Testis (tissue), 3 donors: Measurements from ENCODE around the gene TRIO. TPM values are rescaled to one million over a fixed set of nuclear protein-coding genes. Genes with fewer than 3 reads are reported as not detected.

ENCODE experiments used
- DNase-seq: peaks from one replicate; pipeline ENCODE4 v3.0.0-alpha.2; 2019
- H3K27ac ChIP-seq, 2 donors: fragments of 200-600 bp; sonication (generic); one replicate each; pipeline ENCODE4 v1.5.1; 2019
- H3K27me3 ChIP-seq: fragments of 200-600 bp; sonication (generic); one replicate; pipeline ENCODE4 v1.5.1; 2019
- H3K36me3 ChIP-seq: fragments of 200-600 bp; sonication (generic); one replicate; pipeline ENCODE4 v1.5.1; 2017; ENCODE audit warnings: low read depth; ENCODE audit errors: missing control alignments
- H3K4me1 ChIP-seq: fragments of 200-600 bp; sonication (generic); one replicate; pipeline ENCODE4 v1.5.1; 2019
- H3K4me3 ChIP-seq, 2 donors: fragments of 200-600 bp; sonication (generic); one replicate each; pipeline ENCODE4 v1.5.1; 2017 to 2019
- H3K9me3 ChIP-seq: fragments of 200-600 bp; sonication (generic); one replicate; pipeline ENCODE4 v1.5.1; 2017
- POLR2A ChIP-seq: fragments of 450-650 bp; IDR thresholded peaks from one replicate; pipeline ENCODE4 v1.6.1; 2017; ENCODE audit warnings: antibody characterized with exemption, mild to moderate bottlenecking, moderate library complexity
- WGBS, 2 donors: methylation state at CpG; one replicate each; pipeline ENCODE4 v1.1.5; 2018; 5-methylcytosine and 5-hydroxymethylcytosine counted together
- intact Hi-C: fragments of 100-400 bp; cut with DNase I; formaldehyde crosslinking; loops from one replicate; pipeline ENCODE4 v1.15.1; 2023; ENCODE audit warnings: low total_unique reads
- polyA plus RNA-seq: library from polyadenylated mRNA; stranded (reverse); fragments of 350-450 nt; fragmentation: Illumina TruSeq; extraction: RNeasy Lipid Tissue Mini Kit (QIAGEN cat#74804); gene quantifications from one replicate; pipeline ENCODE4 v1.2.3, GENCODE V29; 2014; ENCODE audit warnings: low read depth, low replicate concordance; ENCODE audit not compliant: insufficient read depth
- total RNA-seq, 2 donors: library from RNA; depleted of rRNA; stranded (reverse); fragments of >200 nt; gene quantifications; one replicate each; pipeline ENCODE4 v1.2.3, GENCODE V29; 2016
- TF ChIP-seq, protein P1 (sequence below), 3 experiments: fragments of 450-650 bp in 2 of 3; fragments of 200-600 bp in 1 of 3; sonication (generic) in 1 of 3; IDR thresholded peaks; one replicate each; pipeline ENCODE4 v1.5.1; 2016 to 2019; ENCODE audit warnings: antibody characterized with exemption in 3 of 3, mild to moderate bottlenecking in 2 of 3, moderate library complexity in 1 of 3

The TRIO gene
- total and polyA plus RNA-seq, 3 donors from 2014 or later: 47.2 to 295 (median 249) TPM

DNA sequence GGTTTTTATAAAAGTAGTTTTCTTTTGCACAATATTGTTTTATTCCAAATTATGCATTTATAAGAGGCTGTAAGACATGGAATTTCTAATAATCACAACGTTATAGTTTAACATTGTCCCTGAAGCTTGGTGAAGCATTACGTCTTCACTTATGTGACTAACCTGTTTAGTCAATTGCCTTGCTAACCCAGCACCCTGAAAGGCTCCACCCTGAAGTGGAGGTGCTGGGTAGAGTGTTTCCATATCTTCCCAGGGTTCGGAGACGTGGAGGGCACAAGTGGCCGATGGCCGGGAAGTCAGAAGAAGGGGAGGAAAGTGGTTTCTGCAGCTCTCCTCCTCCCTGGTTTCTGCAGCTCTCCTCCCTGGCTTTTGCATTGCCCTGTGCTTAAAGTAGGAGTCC, 83.4 kb downstream of the TRIO start:
- Histone ChIP-seq H3K9me3 (no peaks in the 10 kb centered on the region), H3K27me3 (no peaks in the 10 kb centered on the region), H3K4me1 (peaks cover 9% of the 10 kb centered on the region), H3K36me3 (no peaks in the 10 kb centered on the region), H3K4me3 (no peak overlapping the region), H3K27ac (no peak overlapping the region)
- intact Hi-C loops: no loop called here
- WGBS, 2 donors: 61 to 73% methylated on average over 6 of the region's 6 CpGs
- no peak for DNase-seq
- TF ChIP-seq, protein P1, sequence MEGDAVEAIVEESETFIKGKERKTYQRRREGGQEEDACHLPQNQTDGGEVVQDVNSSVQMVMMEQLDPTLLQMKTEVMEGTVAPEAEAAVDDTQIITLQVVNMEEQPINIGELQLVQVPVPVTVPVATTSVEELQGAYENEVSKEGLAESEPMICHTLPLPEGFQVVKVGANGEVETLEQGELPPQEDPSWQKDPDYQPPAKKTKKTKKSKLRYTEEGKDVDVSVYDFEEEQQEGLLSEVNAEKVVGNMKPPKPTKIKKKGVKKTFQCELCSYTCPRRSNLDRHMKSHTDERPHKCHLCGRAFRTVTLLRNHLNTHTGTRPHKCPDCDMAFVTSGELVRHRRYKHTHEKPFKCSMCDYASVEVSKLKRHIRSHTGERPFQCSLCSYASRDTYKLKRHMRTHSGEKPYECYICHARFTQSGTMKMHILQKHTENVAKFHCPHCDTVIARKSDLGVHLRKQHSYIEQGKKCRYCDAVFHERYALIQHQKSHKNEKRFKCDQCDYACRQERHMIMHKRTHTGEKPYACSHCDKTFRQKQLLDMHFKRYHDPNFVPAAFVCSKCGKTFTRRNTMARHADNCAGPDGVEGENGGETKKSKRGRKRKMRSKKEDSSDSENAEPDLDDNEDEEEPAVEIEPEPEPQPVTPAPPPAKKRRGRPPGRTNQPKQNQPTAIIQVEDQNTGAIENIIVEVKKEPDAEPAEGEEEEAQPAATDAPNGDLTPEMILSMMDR (IDR thresholded peaks at IDR 0.05): no peak
- TF ChIP-seq POLR2A: no peak

DNA sequence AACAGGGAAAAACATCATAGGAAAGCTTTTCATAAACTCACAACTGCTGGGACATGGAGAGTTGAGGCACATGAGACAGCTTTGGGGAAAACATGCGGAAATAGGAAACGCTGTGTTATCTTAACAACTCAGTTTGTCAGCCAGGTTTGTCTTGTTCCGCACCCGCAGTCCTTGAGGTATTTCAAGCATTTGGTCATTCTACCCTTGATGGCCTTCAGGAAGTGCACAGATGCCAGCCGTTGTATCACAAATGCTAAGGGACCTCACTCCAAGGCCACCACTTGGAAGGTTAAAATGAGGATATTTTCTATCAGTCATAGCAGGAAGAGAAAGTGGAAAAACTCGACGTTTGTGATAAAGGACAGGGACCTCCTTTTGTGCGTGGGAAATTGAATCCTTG, 83.8 kb downstream of the TRIO start:
- H3K9me3 ChIP-seq: no peaks in the 10 kb centered on the region
- H3K4me3 ChIP-seq: no peak overlapping the region
- 39 to 44% methylated on average over 8 of the region's 8 CpGs for WGBS, 2 donors
- intact Hi-C loops: no loop called here
- no peaks in the 10 kb centered on the region for H3K36me3 ChIP-seq
- H3K27ac ChIP-seq: peak overlapping the region in 1 of 2 donors; percentile 19
- no peak for TF ChIP-seq POLR2A
- TF ChIP-seq, protein P1 (IDR thresholded peaks at IDR 0.05): no peak
- peaks cover 9% of the 10 kb centered on the region for H3K4me1 ChIP-seq
- no peak for DNase-seq
- no peaks in the 10 kb centered on the region for H3K27me3 ChIP-seq

DNA sequence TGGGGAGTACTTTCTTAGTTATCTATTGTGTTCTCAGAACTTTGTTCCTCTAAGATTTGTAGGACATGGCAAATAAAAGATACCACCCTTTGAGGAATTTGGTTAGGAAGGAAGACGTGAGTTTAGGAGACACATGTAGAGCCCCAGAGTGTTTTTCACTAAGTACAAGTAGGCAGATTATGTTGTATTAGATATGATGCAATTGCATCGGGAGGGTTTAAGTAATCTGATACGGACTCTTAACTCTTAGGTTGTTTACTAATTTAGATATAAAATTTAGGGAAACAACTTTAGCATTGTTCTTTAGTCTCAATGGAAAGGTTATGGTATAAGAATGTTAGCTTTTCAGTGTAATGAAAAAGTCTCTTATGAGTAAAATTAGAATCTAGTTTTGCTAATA, 84.4 kb downstream of the TRIO start:
- H3K4me3 ChIP-seq: no peak overlapping the region
- peak overlapping the region in 1 of 2 donors; percentile 19 for H3K27ac ChIP-seq
- no peak for TF ChIP-seq POLR2A
- no peaks in the 10 kb centered on the region for H3K27me3 ChIP-seq
- DNase-seq: no peak
- H3K9me3 ChIP-seq: no peaks in the 10 kb centered on the region
- WGBS, 2 donors: 35 to 45% methylated on average over 3 of the region's 3 CpGs
- no peaks in the 10 kb centered on the region for H3K36me3 ChIP-seq
- peaks cover 9% of the 10 kb centered on the region for H3K4me1 ChIP-seq
- intact Hi-C loops: no loop called here

DNA sequence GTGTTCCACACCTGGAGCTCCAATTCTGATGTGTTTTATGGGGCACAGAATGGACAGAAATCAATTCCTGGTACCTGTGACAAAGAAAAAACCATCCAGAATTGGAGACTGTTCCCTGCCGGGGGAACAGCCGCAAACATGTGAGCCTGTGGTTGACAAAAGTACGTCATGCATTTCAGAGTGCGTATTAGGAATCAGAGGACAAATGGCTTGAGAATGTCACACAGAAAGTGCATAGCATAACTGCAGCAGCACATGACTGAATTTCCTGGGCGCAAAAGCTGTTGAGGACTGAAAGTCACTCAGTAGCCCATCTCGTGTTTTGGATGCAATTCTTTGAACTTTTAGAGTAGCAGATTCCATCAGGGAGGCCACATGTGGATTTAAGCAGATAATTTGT, 85.1 kb downstream of the TRIO start:
- Histone ChIP-seq H3K27me3 (no peaks in the 10 kb centered on the region), H3K9me3 (no peaks in the 10 kb centered on the region), H3K4me1 (peaks cover 9% of the 10 kb centered on the region), H3K36me3 (no peaks in the 10 kb centered on the region), H3K27ac (no peak overlapping the region), H3K4me3 (no peak overlapping the region)
- TF ChIP-seq, protein P1 (IDR thresholded peaks at IDR 0.05): no peak
- TF ChIP-seq POLR2A: no peak
- WGBS, 2 donors: 81 to 89% methylated on average over 6 of the region's 6 CpGs
- no peak for DNase-seq
- intact Hi-C loops: no loop called here

DNA sequence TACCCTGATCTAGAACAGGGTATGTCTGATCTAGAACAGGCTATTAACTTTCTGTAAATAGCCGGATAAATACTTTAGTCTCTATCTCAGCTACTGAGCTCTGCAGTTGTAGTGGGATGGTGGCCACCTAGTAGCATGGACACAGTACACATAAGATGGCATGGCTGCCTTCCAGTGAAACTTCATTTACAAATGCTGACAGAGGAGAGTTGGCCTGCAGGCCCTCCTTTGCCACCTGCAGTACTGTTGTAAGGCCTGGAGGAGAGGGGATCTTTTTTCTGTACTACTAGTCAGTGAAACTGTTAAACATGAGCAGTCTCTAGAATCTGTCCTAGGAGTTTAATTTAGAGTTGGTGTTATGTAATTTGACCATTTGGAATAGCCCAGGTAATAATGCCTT, 86.0 kb downstream of the TRIO start:
- no peak for DNase-seq
- no peak overlapping the region for H3K4me3 ChIP-seq
- intact Hi-C loops: no loop called here
- TF ChIP-seq, protein P1 (IDR thresholded peaks at IDR 0.05): no peak
- no peak for TF ChIP-seq POLR2A
- H3K4me1 ChIP-seq: peaks cover 9% of the 10 kb centered on the region
- H3K27me3 ChIP-seq: no peaks in the 10 kb centered on the region
- H3K27ac ChIP-seq: no peak overlapping the region
- H3K36me3 ChIP-seq: no peaks in the 10 kb centered on the region
- WGBS, 2 donors: 73 to 89% methylated on average over 1 of the region's 1 CpG
- no peaks in the 10 kb centered on the region for H3K9me3 ChIP-seq
